Psoas muscle (tissue), 8 donors: ENCODE measurements around the gene HOXD9. TPM values are rescaled to one million over a fixed set of nuclear protein-coding genes. Genes with fewer than 3 reads are reported as not detected.

Source experiments
- ATAC-seq, 4 donors: fragments of 200-7000 bp; cut with Tn5 transposase; one replicate each; pipeline ENCODE4 v1.9.1; 2020; ENCODE audit warnings: moderate library complexity in 3 of 4, mild to moderate bottlenecking in 2 of 4
- DNase-seq, 2 donors: peaks; one replicate each; pipeline ENCODE4 v3.0.0-alpha.2; 2020
- H3K27ac ChIP-seq: fragments of 200-600 bp; one replicate; pipeline ENCODE4 v1.8.0; 2022
- H3K27me3 ChIP-seq, 3 donors: fragments of 200-600 bp in 1 of 3; one replicate each; pipeline versions ENCODE4 v1.6.1 to v1.8.0; 2013 to 2022; ENCODE audit warnings: low read length in 2 of 3, mild to moderate bottlenecking in 2 of 3, moderate library complexity in 1 of 3; ENCODE audit not compliant: insufficient read depth in 3 of 3
- H3K36me3 ChIP-seq, 2 donors: fragments of 200-600 bp in 1 of 2; one replicate each; pipeline versions ENCODE4 v1.6.1 to v1.8.0; 2013 to 2022; ENCODE audit warnings: low read depth in 1 of 2, mild to moderate bottlenecking in 1 of 2, moderate library complexity in 1 of 2; ENCODE audit not compliant: insufficient read depth in 1 of 2
- H3K4me1 ChIP-seq: fragments of 200-600 bp; one replicate; pipeline ENCODE4 v1.8.0; 2022
- H3K4me3 ChIP-seq: fragments of 200-600 bp; one replicate; pipeline ENCODE4 v1.8.0; 2022; ENCODE audit warnings: mild to moderate bottlenecking
- H3K9me3 ChIP-seq: fragments of 200-600 bp; one replicate; pipeline ENCODE4 v1.8.0; 2022
- CTCF ChIP-seq: fragments of 200-600 bp; IDR thresholded peaks from one replicate; pipeline ENCODE4 v1.8.0; 2022; ENCODE audit warnings: antibody characterized with exemption
- WGBS, 3 donors: extraction: QIAGEN DNeasy Blood & Tissue Kit; methylation state at CpG; one replicate each; pipeline versions ENCODE4 v1.1.6 to v1.1.7; 2013; 5-methylcytosine and 5-hydroxymethylcytosine counted together
- intact Hi-C, 2 donors: fragments of 100-400 bp; cut with DNase I; formaldehyde crosslinking; loops; one replicate each; pipeline versions ENCODE4 v1.11.0 to v1.14.2; 2022
- polyA plus RNA-seq, 3 donors: library from polyadenylated mRNA; stranded (reverse); fragments of 200-250 nt; gene quantifications; one replicate each; pipeline ENCODE4 v1.2.3, GENCODE V29; 2013
- total RNA-seq, 4 donors: library from RNA; stranded (reverse); fragmentation: NEBNext Ultra II Directional in 2 of 4; extraction: Animal tissue kit (Norgen Biotek cat#: 25700) in 2 of 4; gene quantifications; one replicate each; pipeline versions ENCODE4 v1.2.1 to v1.2.4, GENCODE V29; 2021 to 2023
- donor health status: healthy with polysubstance abuse.
- donor health status: DM: no; HTN: no; CAD: no; lungs with moderate emphysema.
- donor health status: Bipolar disorder and iron deficiency.
- donor health status: healthy.
- donor health status: DM: yes; HTN: yes; CAD: no.
- donor health status: DM: no; HTN: no; CAD: no.
- donor health status: DM: no; HTN: no; CAD: no.
- donor health status: DM: yes; HTN: yes; CAD: no.

Gene HOXD9
- total and polyA plus RNA-seq, 7 donors = 0.43 to 4.4 (median 1.7) TPM

- no peak overlapping the region for H3K4me3 ChIP-seq
- no peaks in the 10 kb centered on the region for H3K4me1 ChIP-seq
- H3K27me3 ChIP-seq = peaks cover 0 to 7% (median 2%) of the 10 kb centered on the region in 3 donors
- no peaks in the 10 kb centered on the region for H3K36me3 ChIP-seq
- 76 to 82% (median 79%) methylated on average over 2 of the region's 2 CpGs for WGBS, 3 donors
- intact Hi-C loops = no loop called here
- DNase-seq = no peak
- no peaks in the 10 kb centered on the region for H3K9me3 ChIP-seq
- TF ChIP-seq CTCF = no peak
- no peak for ATAC-seq
- H3K27ac ChIP-seq = no peak overlapping the region
These were observed 43.8 kb downstream of the HOXD9 start for GRCh38 chr2:176166272-176166671.

- intact Hi-C loops = no loop called here
- H3K4me3 ChIP-seq = no peak overlapping the region
- no peak for TF ChIP-seq CTCF
These were observed 44.9 kb downstream of the HOXD9 start for GRCh38 chr2:176167398-176167797.

GRCh38 chr2:176169181-176169580, 46.7 kb downstream of the HOXD9 start:
- DNase-seq (no peak), ATAC-seq (no peak)
- peaks cover 0 to 13% (median 2%) of the 10 kb centered on the region in 3 donors for H3K27me3 ChIP-seq
- H3K4me1 ChIP-seq = no peaks in the 10 kb centered on the region
- intact Hi-C loops = no loop called here
- 75 to 85% (median 81%) methylated on average over 3 to 5 of the region's 5 CpGs for WGBS, 3 donors
- TF ChIP-seq CTCF = no peak
- no peaks in the 10 kb centered on the region for H3K9me3 ChIP-seq
- no peaks in the 10 kb centered on the region for H3K36me3 ChIP-seq
- H3K27ac ChIP-seq = no peak overlapping the region
- H3K4me3 ChIP-seq = no peak overlapping the region

More at GRCh38 chr2:176167398-176167797, 44.9 kb downstream of the HOXD9 start:
- no peak overlapping the region for H3K27ac ChIP-seq
- H3K4me1 ChIP-seq = no peaks in the 10 kb centered on the region
- ATAC-seq (no peak), DNase-seq (no peak)
- H3K27me3 ChIP-seq = peaks cover 0 to 7% (median 2%) of the 10 kb centered on the region in 3 donors
- H3K36me3 ChIP-seq = no peaks in the 10 kb centered on the region
- no peaks in the 10 kb centered on the region for H3K9me3 ChIP-seq
- 71 to 87% (median 85%) methylated on average over 1 of the region's 1 CpG for WGBS, 3 donors

- H3K36me3 ChIP-seq = no peaks in the 10 kb centered on the region
- H3K9me3 ChIP-seq = no peaks in the 10 kb centered on the region
- H3K27me3 ChIP-seq = peaks cover 0 to 17% (median 2%) of the 10 kb centered on the region in 3 donors
- intact Hi-C loops = no loop called here
- ATAC-seq (no peak), DNase-seq (no peak)
- no peak overlapping the region for H3K27ac ChIP-seq
- no peaks in the 10 kb centered on the region for H3K4me1 ChIP-seq
- no peak for TF ChIP-seq CTCF
- 52 to 82% (median 71%) methylated on average over 2 of the region's 2 CpGs for WGBS, 3 donors
- H3K4me3 ChIP-seq = no peak overlapping the region
These were observed 47.2 kb downstream of the HOXD9 start for GRCh38 chr2:176169711-176170110.

- 94 to 100% (median 97%) methylated on average over 1 of the region's 1 CpG for WGBS, 3 donors
- ATAC-seq = no peak
- Histone ChIP-seq H3K27ac (no peak overlapping the region), H3K4me1 (no peaks in the 10 kb centered on the region), H3K27me3 (peaks cover 0 to 17% (median 3%) of the 10 kb centered on the region in 3 donors), H3K4me3 (no peak overlapping the region), H3K9me3 (no peaks in the 10 kb centered on the region), H3K36me3 (no peaks in the 10 kb centered on the region)
- intact Hi-C loops = no loop called here
- TF ChIP-seq CTCF = no peak
- DNase-seq = no peak
These were observed 48.2 kb downstream of the HOXD9 start for GRCh38 chr2:176170602-176171305.
